Measurements from ENCODE around the gene ACVR1. TPM values are rescaled to one million over a fixed set of nuclear protein-coding genes. Genes with fewer than 3 reads are reported as not detected.

Gene ACVR1
- total and polyA plus RNA-seq, 9 of the 15 experiments (the other 6 are each of a cell fraction or from before 2014, with no cell fraction given) = 3.8 to 14.3 (median 6.9) TPM

GRCh38 chr2:157876066-157876785 lies at the start of gene ACVR1 (continued):
- TF ChIP-seq ZNF518B (CRISPR knock-in tag; IDR thresholded peaks at IDR 0.05) = no peak
- 0 out of 2 replicates have a peak, but pooled peaks have one; percentile 18 for TF ChIP-seq TCF3 (CRISPR knock-in tag; IDR thresholded peaks at IDR 0.05)
- TF ChIP-seq ILK (tag; IDR thresholded peaks at IDR 0.05; ENCODE audit: borderline replicate concordance, low read depth) = no peak
- TF ChIP-seq ZNF695 (CRISPR knock-in tag; IDR thresholded peaks at IDR 0.05) = 0 out of 2 replicates have a peak, but pooled peaks have one; percentile 31
- TF ChIP-seq ZNF740 (CRISPR knock-in tag; IDR thresholded peaks at IDR 0.05) = no peak; the same call in 1 of the 2 replicates
- no peak for TF ChIP-seq ZNF740 (tag; IDR thresholded peaks at IDR 0.05)
- TF ChIP-seq YBX1 (IDR thresholded peaks at IDR 0.05) = no peak
- no peak for TF ChIP-seq STAG1 (CRISPR knock-in tag; IDR thresholded peaks at IDR 0.05; ENCODE audit: borderline replicate concordance)
- TF ChIP-seq E2F1 (CRISPR knock-in tag; IDR thresholded peaks at IDR 0.05) = no peak
- no peak for TF ChIP-seq HIVEP1 (CRISPR knock-in tag; IDR thresholded peaks at IDR 0.05)
- TF ChIP-seq ZNF24 (IDR thresholded peaks at IDR 0.05) = peak; percentile 68; the same call in 1 of the 2 replicates
- no peak for TF ChIP-seq THRA (IDR thresholded peaks at IDR 0.05)
- TF ChIP-seq MAX (CRISPR knock-in tag; IDR thresholded peaks at IDR 0.05) = no peak
- no peak for TF ChIP-seq ZNF551 (CRISPR knock-in tag; IDR thresholded peaks at IDR 0.05)
- no peak for TF ChIP-seq TAF15 (IDR thresholded peaks at IDR 0.05; ENCODE audit: low read depth, low read length)
- TF ChIP-seq EP400 (IDR thresholded peaks at IDR 0.05) = peak; percentile 49; the same call in 1 of the 2 replicates
- no peak for TF ChIP-seq SRSF1 (IDR thresholded peaks at IDR 0.05; ENCODE audit: low read depth, low read length)
- TF ChIP-seq ZNF766 (CRISPR knock-in tag; conservative IDR thresholded peaks at IDR 0.05) = peak; percentile 69; the same call in 1 of the 2 replicates
- TF ChIP-seq ILF3 (IDR thresholded peaks at IDR 0.05; ENCODE audit: borderline replicate concordance) = no peak
- peak; percentile 40; the same call in 1 of the 2 replicates for TF ChIP-seq SMARCE1 (IDR thresholded peaks at IDR 0.05)

Measured in K562 (cell line).